ENCODE data around the gene PRR33. TPM values are rescaled to one million over a fixed set of nuclear protein-coding genes. Genes with fewer than 3 reads are reported as not detected.
A peak's percentile ranks its signal among the peaks of the same experiment; 100 is the strongest.
"Not testable (repeated sequence)": the region's sequence is repeated elsewhere in the genome, so short reads cannot be mapped to it uniquely, and the experiment has no call there.

The PRR33 gene
- total and polyA plus RNA-seq, 10 of the 15 experiments (the other 5 are each of a cell fraction or from before 2014, with no cell fraction given): 0.02 to 1.0 (median 0.38) TPM; not detected in 6

DNA sequence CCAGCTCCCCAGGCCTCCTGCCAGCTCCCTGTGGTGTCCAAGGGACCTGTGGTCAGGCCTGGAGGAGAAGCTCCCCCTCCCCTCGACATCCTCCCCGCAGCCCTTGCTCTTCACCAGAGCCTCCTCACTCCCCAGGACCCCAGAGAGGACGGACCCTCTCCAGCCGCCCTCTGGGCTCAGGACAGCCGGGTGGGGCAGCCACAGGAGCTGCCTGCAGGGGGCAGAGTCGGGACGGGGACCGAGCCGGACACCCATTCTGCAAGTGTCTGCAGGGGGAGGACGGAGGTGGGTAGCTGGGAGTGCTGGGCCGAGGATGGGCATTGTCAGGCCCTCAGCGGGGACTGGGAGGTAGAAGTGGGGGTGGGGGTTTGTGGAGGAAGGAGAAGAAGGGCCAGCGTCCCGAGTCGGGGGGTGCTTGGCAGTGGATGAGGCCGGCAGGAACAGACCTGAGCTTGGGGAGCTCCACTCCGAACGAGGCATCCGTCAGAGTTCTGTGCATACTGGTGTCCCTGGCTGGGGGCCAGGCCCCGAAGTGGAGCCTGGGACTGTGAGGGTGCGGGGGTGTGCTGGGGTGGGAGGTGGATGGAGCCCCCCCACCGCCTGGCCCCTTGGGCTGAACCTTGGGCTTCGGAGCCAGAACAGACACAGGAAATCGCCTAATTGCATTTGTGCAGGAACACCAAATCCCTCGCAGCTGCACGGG, 15.2 kb downstream of the PRR33 start (continued):
- TF ChIP-seq SUPT20H (IDR thresholded peaks at IDR 0.05; ENCODE audit: borderline replicate concordance, control insufficient read depth, low read depth, low read length) (no peak), NFXL1 (IDR thresholded peaks at IDR 0.05; ENCODE audit: borderline replicate concordance) (no peak)
- TF ChIP-seq, protein P1, sequence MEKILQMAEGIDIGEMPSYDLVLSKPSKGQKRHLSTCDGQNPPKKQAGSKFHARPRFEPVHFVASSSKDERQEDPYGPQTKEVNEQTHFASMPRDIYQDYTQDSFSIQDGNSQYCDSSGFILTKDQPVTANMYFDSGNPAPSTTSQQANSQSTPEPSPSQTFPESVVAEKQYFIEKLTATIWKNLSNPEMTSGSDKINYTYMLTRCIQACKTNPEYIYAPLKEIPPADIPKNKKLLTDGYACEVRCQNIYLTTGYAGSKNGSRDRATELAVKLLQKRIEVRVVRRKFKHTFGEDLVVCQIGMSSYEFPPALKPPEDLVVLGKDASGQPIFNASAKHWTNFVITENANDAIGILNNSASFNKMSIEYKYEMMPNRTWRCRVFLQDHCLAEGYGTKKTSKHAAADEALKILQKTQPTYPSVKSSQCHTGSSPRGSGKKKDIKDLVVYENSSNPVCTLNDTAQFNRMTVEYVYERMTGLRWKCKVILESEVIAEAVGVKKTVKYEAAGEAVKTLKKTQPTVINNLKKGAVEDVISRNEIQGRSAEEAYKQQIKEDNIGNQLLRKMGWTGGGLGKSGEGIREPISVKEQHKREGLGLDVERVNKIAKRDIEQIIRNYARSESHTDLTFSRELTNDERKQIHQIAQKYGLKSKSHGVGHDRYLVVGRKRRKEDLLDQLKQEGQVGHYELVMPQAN (conservative IDR thresholded peaks at IDR 0.05): no peak

DNA sequence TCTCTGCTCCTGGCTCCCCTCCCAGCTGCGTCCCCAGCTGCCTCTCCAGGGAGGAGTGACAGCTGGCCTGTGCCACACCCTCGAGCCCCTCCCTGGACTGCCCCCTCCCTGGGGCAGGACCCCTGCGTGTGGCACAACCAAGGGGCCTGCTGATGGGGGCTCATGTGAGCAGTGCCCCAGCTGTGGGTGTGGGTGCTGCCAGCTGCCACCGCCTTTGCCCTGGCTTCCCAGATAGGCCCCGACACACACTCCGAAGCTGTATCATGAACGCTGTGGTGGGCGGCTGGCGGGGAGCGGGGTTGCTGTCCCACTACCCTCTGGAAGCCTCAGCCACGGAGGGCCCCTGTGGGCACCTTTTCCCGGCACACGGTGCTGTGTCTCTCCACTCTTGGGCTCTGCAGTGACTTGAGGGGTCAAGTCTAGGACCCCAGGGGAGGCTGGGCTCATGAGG, 15.8 kb downstream of the PRR33 start:
- WGBS (ENCODE audit: insufficient coverage, insufficient replicate concordance, low lambda C conversion rate, missing lambda C conversion rate): 94% methylated on average over 11 of the region's 13 CpGs

More for the DNA sequence above, 15.8 kb downstream of the PRR33 start:
- FAIRE-seq; H3K9ac ChIP-seq (ENCODE audit: control insufficient read depth, insufficient read depth, low read length); SMC1A ChIA-PET (ENCODE audit: uncharacterized antibody, unreplicated experiment); H4K20me1 ChIP-seq (ENCODE audit: control insufficient read depth, insufficient read depth); H3K4me2 ChIP-seq (ENCODE audit: control insufficient read depth, insufficient read depth); DNase-seq (ENCODE audit: low read depth, low spot score); H3K79me2 ChIP-seq (ENCODE audit: control insufficient read depth, insufficient read depth, low read length); BruUV-seq (replicated peaks); POLR2A ChIA-PET; ATAC-seq; H3K36me3 ChIP-seq (ENCODE audit: control insufficient read depth in 2 of 2, insufficient read depth in 2 of 2, low read length in 1 of 2); in situ Hi-C loops (cut with MboI); H2AFZ ChIP-seq (ENCODE audit: control insufficient read depth, low read depth, low read length); H3K4me3 ChIP-seq; H3K27ac ChIP-seq (ENCODE audit: control insufficient read depth, insufficient read depth); H3K4me1 ChIP-seq (ENCODE audit: control insufficient read depth, insufficient read depth, low read length); H3K27me3 ChIP-seq (replicated peaks in 1 of 2; ENCODE audit: control insufficient read depth in 2 of 2, insufficient read depth in 2 of 2, low read length in 1 of 2); intact Hi-C loops (cut with micrococcal nuclease; ENCODE audit: unreplicated experiment); H3K9me3 ChIP-seq (replicated peaks; ENCODE audit: control insufficient read depth, insufficient read depth, low read length): not testable (repeated sequence)
- 0 out of 2 replicates have a peak, but pooled peaks have one; percentile 1 for TF ChIP-seq POLR2A (IDR thresholded peaks at IDR 0.05; ENCODE audit: low read depth, low read length)
- CTCF ChIA-PET: interaction anchor here (1.0 to 1.6 kb wide), 2 partner anchors 22 kb away, joined by 3 to 4 read pairs; no protein-coding TSS in a partner anchor
- RAD21 ChIA-PET (ENCODE audit: unreplicated experiment): interaction anchor here (1.4 kb wide), 1 partner anchor 39 kb away, joined by 3 read pairs; no protein-coding TSS in a partner anchor
